ENCODE measurements around the gene PRKCH.

The PRKCH gene

DNA sequence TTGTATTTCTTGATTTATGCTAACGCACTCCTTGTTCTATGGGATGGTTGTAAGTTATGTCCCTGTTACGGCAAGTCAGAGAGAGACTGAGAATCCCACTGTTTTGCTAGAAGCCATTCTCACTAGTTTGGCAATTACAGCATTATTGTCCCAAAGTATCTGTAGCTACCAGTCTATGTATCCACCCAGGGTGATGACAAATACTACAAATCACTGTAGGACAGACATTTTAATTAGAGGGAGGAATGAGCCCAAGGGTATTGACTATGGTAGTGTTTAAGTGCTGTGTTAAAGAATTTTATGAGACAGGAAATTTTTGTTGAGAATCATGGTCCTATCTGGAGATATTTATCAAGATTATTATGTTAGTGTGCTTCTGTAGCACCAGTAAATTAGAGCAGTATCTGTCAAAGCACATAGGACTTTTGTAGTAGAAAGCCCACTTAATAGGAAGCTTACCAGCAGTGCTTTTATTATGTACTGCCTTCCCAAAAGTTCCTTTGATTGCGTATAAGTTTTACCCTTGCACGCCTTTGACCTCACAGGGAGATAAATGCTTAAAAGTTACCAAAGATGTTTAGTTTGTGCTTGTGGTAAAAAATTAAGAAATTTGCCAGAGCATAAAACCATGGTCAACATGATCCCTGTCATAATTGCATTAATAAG lies 10.7 kb downstream of the PRKCH start (continued):
- TF ChIP-seq, protein P1, sequence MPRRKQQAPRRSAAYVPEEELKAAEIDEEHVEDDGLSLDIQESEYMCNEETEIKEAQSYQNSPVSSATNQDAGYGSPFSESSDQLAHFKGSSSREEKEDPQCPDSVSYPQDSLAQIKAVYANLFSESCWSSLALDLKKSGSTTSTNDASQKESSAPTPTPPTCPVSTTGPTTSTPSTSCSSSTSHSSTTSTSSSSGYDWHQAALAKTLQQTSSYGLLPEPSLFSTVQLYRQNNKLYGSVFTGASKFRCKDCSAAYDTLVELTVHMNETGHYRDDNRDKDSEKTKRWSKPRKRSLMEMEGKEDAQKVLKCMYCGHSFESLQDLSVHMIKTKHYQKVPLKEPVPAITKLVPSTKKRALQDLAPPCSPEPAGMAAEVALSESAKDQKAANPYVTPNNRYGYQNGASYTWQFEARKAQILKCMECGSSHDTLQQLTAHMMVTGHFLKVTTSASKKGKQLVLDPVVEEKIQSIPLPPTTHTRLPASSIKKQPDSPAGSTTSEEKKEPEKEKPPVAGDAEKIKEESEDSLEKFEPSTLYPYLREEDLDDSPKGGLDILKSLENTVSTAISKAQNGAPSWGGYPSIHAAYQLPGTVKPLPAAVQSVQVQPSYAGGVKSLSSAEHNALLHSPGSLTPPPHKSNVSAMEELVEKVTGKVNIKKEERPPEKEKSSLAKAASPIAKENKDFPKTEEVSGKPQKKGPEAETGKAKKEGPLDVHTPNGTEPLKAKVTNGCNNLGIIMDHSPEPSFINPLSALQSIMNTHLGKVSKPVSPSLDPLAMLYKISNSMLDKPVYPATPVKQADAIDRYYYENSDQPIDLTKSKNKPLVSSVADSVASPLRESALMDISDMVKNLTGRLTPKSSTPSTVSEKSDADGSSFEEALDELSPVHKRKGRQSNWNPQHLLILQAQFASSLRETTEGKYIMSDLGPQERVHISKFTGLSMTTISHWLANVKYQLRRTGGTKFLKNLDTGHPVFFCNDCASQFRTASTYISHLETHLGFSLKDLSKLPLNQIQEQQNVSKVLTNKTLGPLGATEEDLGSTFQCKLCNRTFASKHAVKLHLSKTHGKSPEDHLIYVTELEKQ (tag by site-specific recombination; IDR thresholded peaks at IDR 0.05; ENCODE audit: borderline replicate concordance): peak; percentile 91
- TF ChIP-seq ZNF423 (tag by site-specific recombination; IDR thresholded peaks at IDR 0.05) (peak; percentile 72; the same call in 1 of the 2 replicates), ZNF184 (tag by site-specific recombination; IDR thresholded peaks at IDR 0.05) (no peak), ZNF248 (tag by site-specific recombination; IDR thresholded peaks at IDR 0.05) (no peak), ZNF785 (tag by site-specific recombination; IDR thresholded peaks at IDR 0.05) (no peak), ZNF629 (tag by site-specific recombination; IDR thresholded peaks at IDR 0.05) (peak; percentile 82), ZFP37 (tag by site-specific recombination; IDR thresholded peaks at IDR 0.05) (no peak), KLF10 (tag by site-specific recombination; IDR thresholded peaks at IDR 0.05) (peak; percentile 78), ZNF394 (tag by site-specific recombination; IDR thresholded peaks at IDR 0.05; ENCODE audit: borderline replicate concordance) (no peak; the same call in 1 of the 2 replicates), ZSCAN30 (tag by site-specific recombination; IDR thresholded peaks at IDR 0.05) (peak; percentile 80), WT1 (tag by site-specific recombination; IDR thresholded peaks at IDR 0.05) (peak; percentile 99), ZNF366 (tag by site-specific recombination; conservative IDR thresholded peaks at IDR 0.05) (peak; percentile 80), ZNF24 (tag by site-specific recombination; IDR thresholded peaks at IDR 0.05) (peak; percentile 75), BCL11B (tag by site-specific recombination; IDR thresholded peaks at IDR 0.05; ENCODE audit: low read depth) (peak; percentile 60; the same call in 1 of the 2 replicates), ZBTB8A (tag by site-specific recombination; IDR thresholded peaks at IDR 0.05) (peak; percentile 65), ZNF311 (tag by site-specific recombination; IDR thresholded peaks at IDR 0.05; ENCODE audit: borderline replicate concordance) (no peak), FEZF1 (tag by site-specific recombination; IDR thresholded peaks at IDR 0.05) (peak; percentile 97), ZNF596 (tag by site-specific recombination; IDR thresholded peaks at IDR 0.05) (peak; percentile 65; the same call in 1 of the 2 replicates), SP7 (tag by site-specific recombination; IDR thresholded peaks at IDR 0.05) (peak; percentile 99), ZNF600 (tag by site-specific recombination; IDR thresholded peaks at IDR 0.05) (peak; percentile 89)
- TF ChIP-seq, protein P2, sequence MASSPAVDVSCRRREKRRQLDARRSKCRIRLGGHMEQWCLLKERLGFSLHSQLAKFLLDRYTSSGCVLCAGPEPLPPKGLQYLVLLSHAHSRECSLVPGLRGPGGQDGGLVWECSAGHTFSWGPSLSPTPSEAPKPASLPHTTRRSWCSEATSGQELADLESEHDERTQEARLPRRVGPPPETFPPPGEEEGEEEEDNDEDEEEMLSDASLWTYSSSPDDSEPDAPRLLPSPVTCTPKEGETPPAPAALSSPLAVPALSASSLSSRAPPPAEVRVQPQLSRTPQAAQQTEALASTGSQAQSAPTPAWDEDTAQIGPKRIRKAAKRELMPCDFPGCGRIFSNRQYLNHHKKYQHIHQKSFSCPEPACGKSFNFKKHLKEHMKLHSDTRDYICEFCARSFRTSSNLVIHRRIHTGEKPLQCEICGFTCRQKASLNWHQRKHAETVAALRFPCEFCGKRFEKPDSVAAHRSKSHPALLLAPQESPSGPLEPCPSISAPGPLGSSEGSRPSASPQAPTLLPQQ (tag by site-specific recombination; IDR thresholded peaks at IDR 0.05): 0 out of 2 replicates have a peak, but pooled peaks have one; percentile 42
- TF ChIP-seq, protein P3, sequence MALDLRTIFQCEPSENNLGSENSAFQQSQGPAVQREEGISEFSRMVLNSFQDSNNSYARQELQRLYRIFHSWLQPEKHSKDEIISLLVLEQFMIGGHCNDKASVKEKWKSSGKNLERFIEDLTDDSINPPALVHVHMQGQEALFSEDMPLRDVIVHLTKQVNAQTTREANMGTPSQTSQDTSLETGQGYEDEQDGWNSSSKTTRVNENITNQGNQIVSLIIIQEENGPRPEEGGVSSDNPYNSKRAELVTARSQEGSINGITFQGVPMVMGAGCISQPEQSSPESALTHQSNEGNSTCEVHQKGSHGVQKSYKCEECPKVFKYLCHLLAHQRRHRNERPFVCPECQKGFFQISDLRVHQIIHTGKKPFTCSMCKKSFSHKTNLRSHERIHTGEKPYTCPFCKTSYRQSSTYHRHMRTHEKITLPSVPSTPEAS (tag by site-specific recombination; IDR thresholded peaks at IDR 0.05): 0 out of 2 replicates have a peak, but pooled peaks have one; percentile 9
- TF ChIP-seq, protein P4, sequence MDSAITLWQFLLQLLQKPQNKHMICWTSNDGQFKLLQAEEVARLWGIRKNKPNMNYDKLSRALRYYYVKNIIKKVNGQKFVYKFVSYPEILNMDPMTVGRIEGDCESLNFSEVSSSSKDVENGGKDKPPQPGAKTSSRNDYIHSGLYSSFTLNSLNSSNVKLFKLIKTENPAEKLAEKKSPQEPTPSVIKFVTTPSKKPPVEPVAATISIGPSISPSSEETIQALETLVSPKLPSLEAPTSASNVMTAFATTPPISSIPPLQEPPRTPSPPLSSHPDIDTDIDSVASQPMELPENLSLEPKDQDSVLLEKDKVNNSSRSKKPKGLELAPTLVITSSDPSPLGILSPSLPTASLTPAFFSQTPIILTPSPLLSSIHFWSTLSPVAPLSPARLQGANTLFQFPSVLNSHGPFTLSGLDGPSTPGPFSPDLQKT (IDR thresholded peaks at IDR 0.05; ENCODE audit: borderline replicate concordance, low read depth, low read length): no peak
- TF ChIP-seq, protein P5, sequence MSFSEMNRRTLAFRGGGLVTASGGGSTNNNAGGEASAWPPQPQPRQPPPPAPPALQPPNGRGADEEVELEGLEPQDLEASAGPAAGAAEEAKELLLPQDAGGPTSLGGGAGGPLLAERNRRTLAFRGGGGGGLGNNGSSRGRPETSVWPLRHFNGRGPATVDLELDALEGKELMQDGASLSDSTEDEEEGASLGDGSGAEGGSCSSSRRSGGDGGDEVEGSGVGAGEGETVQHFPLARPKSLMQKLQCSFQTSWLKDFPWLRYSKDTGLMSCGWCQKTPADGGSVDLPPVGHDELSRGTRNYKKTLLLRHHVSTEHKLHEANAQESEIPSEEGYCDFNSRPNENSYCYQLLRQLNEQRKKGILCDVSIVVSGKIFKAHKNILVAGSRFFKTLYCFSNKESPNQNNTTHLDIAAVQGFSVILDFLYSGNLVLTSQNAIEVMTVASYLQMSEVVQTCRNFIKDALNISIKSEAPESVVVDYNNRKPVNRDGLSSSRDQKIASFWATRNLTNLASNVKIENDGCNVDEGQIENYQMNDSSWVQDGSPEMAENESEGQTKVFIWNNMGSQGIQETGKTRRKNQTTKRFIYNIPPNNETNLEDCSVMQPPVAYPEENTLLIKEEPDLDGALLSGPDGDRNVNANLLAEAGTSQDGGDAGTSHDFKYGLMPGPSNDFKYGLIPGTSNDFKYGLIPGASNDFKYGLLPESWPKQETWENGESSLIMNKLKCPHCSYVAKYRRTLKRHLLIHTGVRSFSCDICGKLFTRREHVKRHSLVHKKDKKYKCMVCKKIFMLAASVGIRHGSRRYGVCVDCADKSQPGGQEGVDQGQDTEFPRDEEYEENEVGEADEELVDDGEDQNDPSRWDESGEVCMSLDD (tag by site-specific recombination; IDR thresholded peaks at IDR 0.05): no peak
- TF ChIP-seq, protein P6, sequence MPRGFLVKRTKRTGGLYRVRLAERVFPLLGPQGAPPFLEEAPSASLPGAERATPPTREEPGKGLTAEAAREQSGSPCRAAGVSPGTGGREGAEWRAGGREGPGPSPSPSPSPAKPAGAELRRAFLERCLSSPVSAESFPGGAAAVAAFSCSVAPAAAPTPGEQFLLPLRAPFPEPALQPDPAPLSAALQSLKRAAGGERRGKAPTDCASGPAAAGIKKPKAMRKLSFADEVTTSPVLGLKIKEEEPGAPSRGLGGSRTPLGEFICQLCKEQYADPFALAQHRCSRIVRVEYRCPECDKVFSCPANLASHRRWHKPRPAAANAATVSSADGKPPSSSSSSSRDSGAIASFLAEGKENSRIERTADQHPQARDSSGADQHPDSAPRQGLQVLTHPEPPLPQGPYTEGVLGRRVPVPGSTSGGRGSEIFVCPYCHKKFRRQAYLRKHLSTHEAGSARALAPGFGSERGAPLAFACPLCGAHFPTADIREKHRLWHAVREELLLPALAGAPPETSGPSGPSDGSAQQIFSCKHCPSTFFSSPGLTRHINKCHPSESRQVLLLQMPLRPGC (tag by site-specific recombination; IDR thresholded peaks at IDR 0.05): peak; percentile 85
- TF ChIP-seq, protein P7, sequence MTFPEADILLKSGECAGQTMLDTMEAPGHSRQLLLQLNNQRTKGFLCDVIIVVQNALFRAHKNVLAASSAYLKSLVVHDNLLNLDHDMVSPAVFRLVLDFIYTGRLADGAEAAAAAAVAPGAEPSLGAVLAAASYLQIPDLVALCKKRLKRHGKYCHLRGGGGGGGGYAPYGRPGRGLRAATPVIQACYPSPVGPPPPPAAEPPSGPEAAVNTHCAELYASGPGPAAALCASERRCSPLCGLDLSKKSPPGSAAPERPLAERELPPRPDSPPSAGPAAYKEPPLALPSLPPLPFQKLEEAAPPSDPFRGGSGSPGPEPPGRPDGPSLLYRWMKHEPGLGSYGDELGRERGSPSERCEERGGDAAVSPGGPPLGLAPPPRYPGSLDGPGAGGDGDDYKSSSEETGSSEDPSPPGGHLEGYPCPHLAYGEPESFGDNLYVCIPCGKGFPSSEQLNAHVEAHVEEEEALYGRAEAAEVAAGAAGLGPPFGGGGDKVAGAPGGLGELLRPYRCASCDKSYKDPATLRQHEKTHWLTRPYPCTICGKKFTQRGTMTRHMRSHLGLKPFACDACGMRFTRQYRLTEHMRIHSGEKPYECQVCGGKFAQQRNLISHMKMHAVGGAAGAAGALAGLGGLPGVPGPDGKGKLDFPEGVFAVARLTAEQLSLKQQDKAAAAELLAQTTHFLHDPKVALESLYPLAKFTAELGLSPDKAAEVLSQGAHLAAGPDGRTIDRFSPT (tag by site-specific recombination; IDR thresholded peaks at IDR 0.05): no peak
